Ishikawa (cell line): ENCODE results near the gene PPM1L.

Experiments
- CEBPB ChIP-seq: IDR thresholded peaks from 2 replicates; pipeline ENCODE4 v1.6.1; 2012
- CREB1 ChIP-seq: IDR thresholded peaks from 2 replicates; pipeline ENCODE4 v1.6.1; 2012; ENCODE audit warnings: low read depth
- FOXM1 ChIP-seq: IDR thresholded peaks from 2 replicates; pipeline ENCODE4 v1.6.1; 2012; ENCODE audit warnings: low read depth, borderline replicate concordance
- RAD21 ChIP-seq: IDR thresholded peaks from 2 replicates; pipeline ENCODE4 v1.6.1; 2012; ENCODE audit warnings: low read depth
- TEAD4 ChIP-seq: IDR thresholded peaks from 2 replicates; pipeline ENCODE4 v1.6.1; 2012
- USF1 ChIP-seq: IDR thresholded peaks from 2 replicates; pipeline ENCODE4 v1.6.1; 2012

- TF ChIP-seq USF1, result no peak
- TF ChIP-seq CREB1, result no peak
- TF ChIP-seq FOXM1, result no peak
- no peak for TF ChIP-seq TEAD4
- TF ChIP-seq RAD21, result no peak
- TF ChIP-seq CEBPB, result no peak
These were observed 308.4 kb downstream of the PPM1L start for GRCh38 chr3:161064413-161064812.
